Measurements from ENCODE around the gene CMIP.

DNA sequence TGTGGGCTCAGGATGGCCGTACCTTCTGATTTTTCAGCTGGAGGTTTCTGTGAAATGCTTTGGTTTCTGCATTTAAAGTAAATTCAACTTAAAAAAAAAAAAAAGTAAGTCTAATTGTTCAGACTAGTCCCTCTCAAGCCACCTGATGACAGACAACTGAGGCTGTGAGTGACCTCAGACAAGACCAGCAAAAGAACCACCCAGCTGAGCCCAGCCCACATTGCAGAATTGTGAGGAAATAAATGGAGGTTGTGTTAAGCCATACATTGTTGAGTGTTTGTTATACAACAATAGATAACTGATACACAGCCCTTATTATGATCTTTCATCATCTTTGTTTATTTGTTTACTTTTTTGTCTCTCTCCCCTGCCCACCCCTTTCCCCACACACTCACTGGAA, 44.7 kb upstream of the CMIP start:
- TF ChIP-seq, protein P1, sequence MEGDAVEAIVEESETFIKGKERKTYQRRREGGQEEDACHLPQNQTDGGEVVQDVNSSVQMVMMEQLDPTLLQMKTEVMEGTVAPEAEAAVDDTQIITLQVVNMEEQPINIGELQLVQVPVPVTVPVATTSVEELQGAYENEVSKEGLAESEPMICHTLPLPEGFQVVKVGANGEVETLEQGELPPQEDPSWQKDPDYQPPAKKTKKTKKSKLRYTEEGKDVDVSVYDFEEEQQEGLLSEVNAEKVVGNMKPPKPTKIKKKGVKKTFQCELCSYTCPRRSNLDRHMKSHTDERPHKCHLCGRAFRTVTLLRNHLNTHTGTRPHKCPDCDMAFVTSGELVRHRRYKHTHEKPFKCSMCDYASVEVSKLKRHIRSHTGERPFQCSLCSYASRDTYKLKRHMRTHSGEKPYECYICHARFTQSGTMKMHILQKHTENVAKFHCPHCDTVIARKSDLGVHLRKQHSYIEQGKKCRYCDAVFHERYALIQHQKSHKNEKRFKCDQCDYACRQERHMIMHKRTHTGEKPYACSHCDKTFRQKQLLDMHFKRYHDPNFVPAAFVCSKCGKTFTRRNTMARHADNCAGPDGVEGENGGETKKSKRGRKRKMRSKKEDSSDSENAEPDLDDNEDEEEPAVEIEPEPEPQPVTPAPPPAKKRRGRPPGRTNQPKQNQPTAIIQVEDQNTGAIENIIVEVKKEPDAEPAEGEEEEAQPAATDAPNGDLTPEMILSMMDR (IDR thresholded peaks at IDR 0.05; ENCODE audit: insufficient read depth, low read length, poor library complexity, severe bottlenecking) = no peak
- no peak for TF ChIP-seq EZH2phosphoT487 (conservative IDR thresholded peaks at IDR 0.05; ENCODE audit: low read length)
